Activated naive CD4-positive, alpha-beta T cell treated with anti-CD3 and anti-CD28 coated beads, Interleukin-2, amount 50 U/mL, for 16 hours (primary cell): ENCODE measurements around the gene ALKBH8.
A peak's percentile ranks its signal among the peaks of the same experiment; 100 is the strongest.
"Not testable (repeated sequence)": the region's sequence is repeated elsewhere in the genome, so short reads cannot be mapped to it uniquely, and the experiment has no call there.

Experiments used
- DNase-seq: peaks from one replicate; pipeline ENCODE4 v3.0.0-alpha.2; 2020

Gene ALKBH8, protein sequence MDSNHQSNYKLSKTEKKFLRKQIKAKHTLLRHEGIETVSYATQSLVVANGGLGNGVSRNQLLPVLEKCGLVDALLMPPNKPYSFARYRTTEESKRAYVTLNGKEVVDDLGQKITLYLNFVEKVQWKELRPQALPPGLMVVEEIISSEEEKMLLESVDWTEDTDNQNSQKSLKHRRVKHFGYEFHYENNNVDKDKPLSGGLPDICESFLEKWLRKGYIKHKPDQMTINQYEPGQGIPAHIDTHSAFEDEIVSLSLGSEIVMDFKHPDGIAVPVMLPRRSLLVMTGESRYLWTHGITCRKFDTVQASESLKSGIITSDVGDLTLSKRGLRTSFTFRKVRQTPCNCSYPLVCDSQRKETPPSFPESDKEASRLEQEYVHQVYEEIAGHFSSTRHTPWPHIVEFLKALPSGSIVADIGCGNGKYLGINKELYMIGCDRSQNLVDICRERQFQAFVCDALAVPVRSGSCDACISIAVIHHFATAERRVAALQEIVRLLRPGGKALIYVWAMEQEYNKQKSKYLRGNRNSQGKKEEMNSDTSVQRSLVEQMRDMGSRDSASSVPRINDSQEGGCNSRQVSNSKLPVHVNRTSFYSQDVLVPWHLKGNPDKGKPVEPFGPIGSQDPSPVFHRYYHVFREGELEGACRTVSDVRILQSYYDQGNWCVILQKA

DNA sequence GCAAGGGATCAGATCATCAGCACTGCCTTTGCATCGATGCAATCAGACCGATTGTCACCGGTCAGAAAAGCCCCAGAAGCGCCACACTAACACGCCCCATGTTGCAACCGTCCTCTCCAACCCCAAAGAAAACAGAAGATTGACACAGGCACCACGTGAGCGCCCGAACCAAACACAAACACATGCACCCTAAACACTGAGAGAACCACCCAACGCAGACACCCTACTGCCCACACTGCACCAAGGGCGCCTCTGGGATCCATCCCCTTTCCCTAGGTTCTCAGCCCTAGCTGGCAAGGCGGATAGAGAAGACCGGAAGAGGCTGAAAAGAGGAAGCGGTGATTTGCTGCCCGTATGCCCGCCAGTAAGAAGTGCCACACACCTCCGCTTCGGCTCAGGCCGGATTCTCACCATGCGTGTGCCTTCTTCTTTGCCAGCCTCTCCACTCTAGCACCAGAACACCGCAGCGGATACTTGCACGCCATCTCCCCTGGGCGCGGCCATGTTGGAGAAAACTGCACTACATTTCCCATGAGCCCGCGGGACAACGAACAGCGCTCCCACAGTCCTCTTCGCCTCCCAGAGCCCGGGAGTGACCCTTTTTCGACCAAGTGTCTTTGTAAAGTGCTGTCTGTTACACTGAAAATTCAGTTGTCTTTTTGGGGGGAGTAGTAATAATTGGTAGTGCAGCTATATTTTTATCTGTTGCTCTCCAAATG is at the start of gene ALKBH8:
ALKBH8 (minus strand) TSS at position 517 of the 719 bp plus-strand sequence. CDS start 4,842 bp downstream, outside the sequence.
- DNase-seq, result peak; percentile 81

DNA sequence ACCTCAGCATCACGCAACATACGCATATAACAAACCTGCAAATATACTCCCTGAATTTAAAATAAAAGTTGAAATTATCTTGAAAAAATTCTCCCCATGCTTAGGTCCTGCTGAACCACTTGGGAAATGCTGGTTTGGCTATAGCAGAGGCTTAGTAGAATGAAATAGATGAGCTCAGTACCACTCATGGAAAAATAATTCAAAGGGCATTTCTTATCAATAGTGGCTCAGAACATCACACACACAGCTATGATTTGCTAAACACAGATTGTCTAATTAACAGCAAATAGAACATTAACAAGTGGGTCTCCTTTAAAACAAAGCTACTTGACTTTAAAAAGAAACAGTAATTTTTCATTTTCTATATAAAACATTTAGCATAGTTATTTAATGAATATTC is 46.9 kb upstream of the ALKBH8 start:
- DNase-seq, result no peak

DNA sequence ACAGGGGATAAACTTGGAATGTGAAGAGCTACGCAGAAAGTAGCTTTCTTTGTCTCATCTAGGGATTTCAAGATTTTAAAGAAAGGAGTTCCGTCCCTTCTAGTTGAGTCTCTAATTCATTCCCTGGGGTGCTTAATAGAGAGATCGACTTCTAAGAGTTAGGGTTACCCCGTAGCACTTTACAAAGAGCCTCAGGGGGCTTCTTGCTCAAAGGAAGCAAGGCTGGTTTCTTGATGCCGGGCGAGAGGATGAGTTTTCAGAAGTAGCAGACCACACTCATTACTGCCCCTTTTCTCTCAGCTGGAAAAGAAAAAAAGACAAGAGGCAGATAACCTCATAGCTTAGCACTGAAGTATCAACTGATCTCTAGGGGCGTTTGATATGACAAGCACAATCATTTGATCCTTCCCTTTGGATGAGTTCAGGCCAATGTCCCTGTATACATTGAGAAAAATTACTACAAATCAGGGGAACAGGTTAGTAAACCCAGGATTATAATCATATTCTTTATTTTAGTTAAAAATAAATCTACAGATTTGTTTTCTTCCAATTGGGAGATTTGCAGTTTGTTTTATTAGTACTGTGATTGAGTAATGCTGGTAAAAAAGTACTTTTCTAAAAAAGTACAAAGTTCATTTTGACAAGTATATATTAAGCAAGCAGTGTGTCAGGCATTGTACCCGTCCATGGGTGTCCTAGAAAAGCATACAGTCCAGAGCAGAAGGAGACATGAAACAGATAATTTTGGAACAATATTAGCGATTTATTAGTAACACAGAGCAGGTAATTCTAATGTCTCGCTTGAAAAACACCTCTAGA is 44.1 kb upstream of the ALKBH8 start:
- no peak for DNase-seq

DNA sequence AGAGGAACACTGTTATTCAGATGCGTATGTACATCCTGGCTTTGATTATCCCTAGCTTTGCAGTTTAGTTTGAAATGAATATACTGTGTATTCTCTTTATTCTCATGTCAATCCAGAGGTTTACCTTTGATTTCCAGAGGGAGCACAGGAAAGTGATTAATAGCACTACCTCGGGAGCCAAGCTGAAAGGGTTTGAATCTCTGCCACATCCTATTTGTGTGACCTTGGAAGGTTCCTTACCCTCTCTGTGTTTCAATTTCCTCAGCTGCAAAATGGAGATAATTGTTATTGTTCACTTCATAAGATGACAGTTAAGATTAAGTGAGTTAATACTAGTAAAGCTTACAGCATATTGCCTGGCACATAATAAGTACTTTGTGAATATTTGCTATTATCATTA is 43.3 kb upstream of the ALKBH8 start:
- no peak for DNase-seq

DNA sequence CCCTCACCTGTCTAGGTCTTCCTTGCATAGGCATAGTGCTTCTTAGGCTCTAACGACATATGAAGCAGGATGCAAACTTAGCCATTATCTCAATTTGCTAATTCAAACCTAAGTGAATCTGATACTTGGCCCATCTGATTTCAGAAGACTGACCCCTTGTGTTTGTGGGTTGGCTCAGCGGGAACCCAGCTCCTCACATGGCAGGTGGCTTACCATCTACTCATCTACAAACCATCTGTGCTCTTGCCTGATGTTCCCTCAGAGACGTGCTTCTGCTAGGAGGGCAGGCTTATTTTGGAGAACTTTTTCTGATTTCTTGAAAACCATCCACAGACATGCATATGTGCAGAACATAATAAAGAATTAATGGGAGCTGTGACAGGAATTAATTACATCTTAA is 40.6 kb upstream of the ALKBH8 start:
- DNase-seq, result no peak

DNA sequence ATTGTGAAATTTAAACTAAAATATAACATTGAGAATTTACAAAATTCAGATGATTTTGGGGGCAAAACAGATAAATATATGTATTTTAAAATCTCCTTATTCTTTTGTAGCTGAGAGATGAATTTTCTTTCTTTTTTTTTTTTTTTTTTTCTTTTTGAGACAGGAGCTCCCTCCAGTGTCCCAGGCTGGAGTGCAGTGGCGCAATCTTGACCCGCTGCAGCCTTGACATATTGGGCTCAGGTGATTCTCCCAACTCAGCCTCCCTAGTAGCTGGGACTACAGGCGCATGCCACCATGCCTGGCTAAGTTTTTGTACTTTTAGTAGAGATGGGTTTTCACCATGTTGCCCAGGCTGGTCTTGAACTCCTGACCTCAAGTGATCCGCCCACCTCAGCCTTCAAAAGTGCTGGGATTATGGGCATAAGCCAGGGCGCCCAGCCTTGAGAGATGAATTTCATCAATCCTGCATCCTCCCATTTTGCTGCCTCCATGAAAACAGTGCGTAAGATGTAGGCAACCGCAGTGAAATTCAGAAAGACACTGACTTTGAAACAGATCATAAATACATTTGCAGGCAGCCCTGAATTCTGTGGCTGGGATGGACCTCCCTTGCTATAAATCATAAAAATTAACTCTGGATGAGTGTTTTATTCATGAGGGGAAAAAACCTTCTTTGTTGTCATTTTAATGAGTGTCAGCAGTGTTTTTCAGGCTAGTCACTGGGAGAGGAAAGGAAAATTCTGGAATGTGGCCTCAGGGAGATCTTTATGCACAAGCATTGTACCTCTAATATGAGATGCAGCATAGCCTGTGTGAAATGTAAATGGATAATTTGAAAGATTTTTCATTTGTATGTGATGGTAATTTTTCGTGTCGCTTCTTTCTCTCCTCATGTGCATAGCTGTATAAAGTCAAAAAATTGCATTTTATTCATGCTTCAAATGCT is 39.8 kb upstream of the ALKBH8 start:
- no peak for DNase-seq

GRCh38 chr11:107598225-107599139 is 32.9 kb upstream of the ALKBH8 start:
- no peak for DNase-seq

DNA sequence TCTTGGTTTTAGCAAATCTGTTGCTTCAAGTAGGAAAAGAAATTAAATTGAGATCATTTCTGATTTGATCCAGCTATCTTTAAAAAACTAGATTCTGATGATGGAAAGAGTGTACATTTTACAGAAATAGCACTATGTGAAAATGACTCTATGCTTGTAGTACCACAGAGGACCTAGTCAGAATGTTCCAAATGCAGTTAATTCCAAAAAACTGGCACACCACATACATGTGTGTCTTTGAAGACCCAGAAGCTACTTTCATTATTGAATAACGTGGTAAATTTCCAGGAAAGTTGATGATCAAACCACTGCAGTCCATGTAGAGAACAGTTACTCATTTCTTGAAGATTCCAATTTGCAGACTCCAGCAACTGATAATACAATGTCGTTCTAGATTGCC is 29.2 kb upstream of the ALKBH8 start:
- DNase-seq, result no peak

DNA sequence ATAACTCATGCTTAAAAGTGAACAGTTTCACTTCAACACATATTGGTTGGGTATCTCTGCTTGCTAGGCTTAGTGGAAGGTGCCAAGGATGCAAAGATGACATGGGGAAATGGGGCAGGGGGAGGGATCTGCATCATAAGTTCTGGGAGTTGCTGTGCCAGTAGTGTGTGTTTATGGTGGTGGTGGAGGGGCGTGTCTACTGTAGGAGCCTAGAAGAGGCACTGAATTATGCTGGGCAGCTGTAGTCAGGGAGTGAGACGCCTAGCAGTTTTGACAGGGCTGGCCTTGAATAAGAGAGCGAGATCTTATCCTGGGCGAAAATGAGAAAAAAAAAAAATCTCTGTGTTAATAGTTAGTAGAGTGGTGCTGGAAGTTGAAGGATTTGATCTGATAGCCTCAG is 28.4 kb upstream of the ALKBH8 start:
- DNase-seq, result no peak

- DNase-seq, result no peak
Observed at GRCh38 chr11:107592813-107593212, 27.3 kb upstream of the ALKBH8 start.

DNA sequence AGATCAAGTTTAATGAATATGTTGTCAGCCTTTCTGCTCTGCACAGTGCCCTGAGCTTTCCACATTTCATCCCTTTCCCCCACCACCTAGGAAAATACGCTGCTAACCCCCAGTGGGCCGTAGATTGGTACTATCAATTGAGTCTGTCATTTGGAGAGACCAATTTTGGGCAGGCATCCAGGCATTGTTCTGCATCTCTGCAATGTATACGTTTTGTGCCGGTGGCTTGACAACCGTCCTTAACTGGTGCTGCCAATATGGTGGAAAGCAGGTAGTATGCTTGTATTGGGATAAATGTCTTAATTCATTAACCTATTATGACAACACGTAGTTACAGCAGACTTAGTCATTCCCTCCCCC is 26.7 kb upstream of the ALKBH8 start:
- DNase-seq, result no peak

- peak; percentile 35 for DNase-seq
Observed at GRCh38 chr11:107591378-107592230, 26.1 kb upstream of the ALKBH8 start.

- peak; percentile 33 for DNase-seq
Observed at GRCh38 chr11:107590460-107591377, 25.2 kb upstream of the ALKBH8 start, which contains the start of gene ELMOD1. TSS of gene ELMOD1 (plus strand) at chr11:107591147. CDS start at chr11:107618190, 27,043 bp downstream.

DNA sequence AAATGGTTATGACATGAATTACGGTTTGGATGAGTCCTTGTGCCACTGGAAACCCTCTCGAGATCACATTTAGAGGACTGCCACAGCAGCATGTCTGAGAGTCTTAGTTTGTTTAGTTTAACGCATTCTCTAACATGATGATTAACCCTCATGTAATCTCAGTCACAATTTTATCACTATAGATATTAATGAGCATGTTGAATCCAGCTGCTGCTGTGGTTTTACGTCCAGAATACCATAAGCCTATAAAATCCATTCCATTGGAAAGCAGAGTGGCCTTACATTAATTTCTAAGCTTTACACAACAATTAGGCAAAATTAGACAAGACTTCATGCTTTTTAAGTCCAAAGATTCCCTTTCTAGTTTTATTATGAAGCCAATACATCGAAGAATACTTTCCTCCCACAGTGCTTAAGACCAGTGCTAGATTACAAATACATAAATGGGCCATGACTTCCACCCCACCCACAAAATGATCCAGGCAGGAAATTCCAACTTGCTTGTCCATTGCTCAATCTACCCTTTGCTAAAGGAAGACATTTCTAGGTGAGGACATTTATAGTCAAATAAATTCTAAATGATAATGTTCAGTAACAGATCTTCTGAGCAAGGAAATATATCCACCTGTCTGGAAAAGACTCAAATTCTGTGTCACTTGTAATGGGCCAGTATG is 21.9 kb upstream of the ALKBH8 start:
- DNase-seq, result no peak

DNA sequence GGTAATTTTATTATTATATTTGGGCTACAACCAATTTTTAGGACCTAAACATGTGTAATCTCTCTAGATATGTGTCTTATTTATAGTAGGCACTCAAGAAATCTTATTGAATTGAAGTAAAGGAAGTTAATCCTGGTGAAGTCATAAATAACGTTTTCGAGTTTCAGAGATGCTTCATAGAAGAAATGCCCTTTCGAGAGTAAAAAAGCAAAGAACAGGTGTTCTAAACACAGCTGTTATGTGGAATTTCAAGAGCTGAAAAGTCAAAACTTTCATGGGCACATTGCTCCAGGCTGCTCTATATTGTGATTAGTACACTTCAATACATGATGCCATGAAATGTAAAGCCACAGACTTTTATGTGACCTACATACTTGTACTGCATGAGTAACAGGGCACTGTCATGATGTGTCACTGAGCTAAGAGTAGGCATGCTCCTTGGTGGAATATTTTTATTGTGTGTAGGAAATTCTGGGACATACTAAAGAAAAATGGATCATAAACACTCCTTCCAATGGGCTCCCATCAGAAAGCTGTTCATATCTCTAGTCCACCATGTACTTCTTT is 18.2 kb upstream of the ALKBH8 start:
- no peak for DNase-seq

DNA sequence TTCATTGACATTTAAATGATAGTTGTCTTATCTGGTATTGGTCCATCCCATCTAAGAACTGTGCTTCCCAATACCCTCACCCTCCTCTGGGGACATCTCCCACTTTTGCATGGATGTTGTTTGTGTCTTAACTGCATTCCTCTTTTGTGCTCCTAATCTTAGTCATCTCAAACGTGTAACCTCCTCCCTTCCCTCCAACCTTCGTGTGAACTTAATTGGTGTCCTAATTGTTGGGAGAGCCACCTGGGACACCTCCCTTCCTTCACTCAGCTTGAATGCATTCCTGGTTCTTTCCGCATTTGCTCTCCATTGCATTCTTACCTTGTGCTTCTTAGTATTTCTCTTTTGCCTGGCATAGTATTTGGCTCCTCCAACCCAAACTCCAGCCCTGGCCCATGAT is 15.6 kb upstream of the ALKBH8 start:
- DNase-seq, result no peak

DNA sequence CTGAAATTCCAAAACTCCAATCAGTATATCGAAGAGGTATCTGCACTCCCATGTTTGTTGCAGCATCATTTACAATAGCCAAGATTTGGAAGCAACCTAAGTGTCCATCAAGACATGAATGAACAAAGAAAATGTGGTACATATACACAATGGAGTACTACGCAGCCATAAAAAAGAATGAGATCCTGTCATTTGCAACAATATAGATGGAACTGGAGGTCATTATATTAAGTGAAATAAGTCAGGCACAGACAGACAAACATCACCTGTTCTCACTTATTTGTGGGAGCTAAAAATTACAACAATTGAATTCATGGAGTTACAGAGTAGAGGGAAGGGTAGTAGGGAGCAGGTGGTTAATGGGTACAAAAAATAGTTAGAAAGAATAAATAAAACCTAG is 13.6 kb upstream of the ALKBH8 start:
- not testable (repeated sequence) for DNase-seq

GRCh38 chr11:107577346-107577711 is 11.8 kb upstream of the ALKBH8 start:
- no peak for DNase-seq
